Activated B cell treated with CpG ODN at 0.5 μM for 24 hours (primary cell): Measurements from ENCODE around the gene ERAS. TPM values are rescaled to one million over a fixed set of nuclear protein-coding genes. Genes with fewer than 3 reads are reported as not detected.

Experiments used
- ATAC-seq: fragments of 200-7000 bp; cut with Tn5 transposase; one replicate; pipeline ENCODE4 v1.10.0; 2021; ENCODE audit warnings: low read depth, mild to moderate bottlenecking, moderate library complexity
- CTCF ChIA-PET: fragments of 350-600 bp; sonication (Branson Sonifier 250); formaldehyde crosslinking; loops from one replicate; lab custom pipeline; 2021; ENCODE audit warnings: antibody characterized with exemption; lab: Charles Lee
- POLR2A ChIA-PET: fragments of 350-600 bp; sonication (Branson Sonifier 250); formaldehyde crosslinking; loops from one replicate; lab custom pipeline; 2021; ENCODE audit warnings: antibody characterized with exemption; lab: Charles Lee
- DNase-seq: peaks from one replicate; pipeline ENCODE4 v3.0.0; 2022
- H3K27ac Mint-ChIP-seq: one replicate; pipeline ENCODE4 v1.8.0; 2020; ENCODE audit warnings: mixed read lengths
- H3K27me3 Mint-ChIP-seq: one replicate; pipeline ENCODE4 v1.8.0; 2021; ENCODE audit warnings: mixed read lengths
- H3K36me3 Mint-ChIP-seq: one replicate; pipeline ENCODE4 v1.8.0; 2021; ENCODE audit warnings: low read depth, mixed read lengths
- H3K4me1 Mint-ChIP-seq: one replicate; pipeline ENCODE4 v1.8.0; 2021; ENCODE audit warnings: mixed read lengths
- H3K4me3 Mint-ChIP-seq: one replicate; pipeline ENCODE4 v1.8.0; 2020; ENCODE audit warnings: mild to moderate bottlenecking, mixed read lengths
- H3K9me3 Mint-ChIP-seq: one replicate; pipeline ENCODE4 v1.8.0; 2020; ENCODE audit warnings: mixed read lengths
- CTCF ChIP-seq: fragments of 200-600 bp; IDR thresholded peaks from one replicate; pipeline ENCODE4 v1.8.0; 2022; ENCODE audit warnings: antibody characterized with exemption, mild to moderate bottlenecking
- intact Hi-C: fragments of 100-400 bp; cut with micrococcal nuclease; formaldehyde crosslinking; loops from one replicate; pipeline ENCODE4 v1.15.1; 2024
- total RNA-seq: library from RNA; stranded (reverse); gene quantifications from 2 replicates; pipeline ENCODE4 v1.2.3, GENCODE V29; 2022

The ERAS gene
- total RNA-seq, 1 donor from 2014 or later = not detected

- no peaks in the 10 kb centered on the region for H3K9me3 Mint-ChIP-seq
- no peak overlapping the region for H3K4me3 Mint-ChIP-seq
- H3K27me3 Mint-ChIP-seq = peaks cover 17% of the 10 kb centered on the region
- intact Hi-C loops = no loop called here
- H3K4me1 Mint-ChIP-seq = no peaks in the 10 kb centered on the region
- no peak for TF ChIP-seq CTCF
- ChIA-PET CTCF (no interaction called here), POLR2A (no interaction called here)
- H3K27ac Mint-ChIP-seq = no peak overlapping the region
- DNase-seq = no peak
- H3K36me3 Mint-ChIP-seq = no peaks in the 10 kb centered on the region
- ATAC-seq = no peak
Observed at GRCh38 chrX:48786825-48787504, 39.3 kb upstream of the ERAS start.

- Mint-ChIP-seq H3K9me3 (no peaks in the 10 kb centered on the region), H3K4me3 (no peak overlapping the region), H3K4me1 (no peaks in the 10 kb centered on the region), H3K27ac (no peak overlapping the region), H3K27me3 (peaks cover 17% of the 10 kb centered on the region), H3K36me3 (no peaks in the 10 kb centered on the region)
- intact Hi-C loops = no loop called here
- DNase-seq = no peak
- POLR2A ChIA-PET = no interaction called here
- ATAC-seq = no peak
- CTCF ChIA-PET = no interaction called here
- TF ChIP-seq CTCF = no peak
Observed at GRCh38 chrX:48787505-48788443, 38.5 kb upstream of the ERAS start.

- ChIA-PET CTCF (no interaction called here), POLR2A (no interaction called here)
- intact Hi-C loops = no loop called here
- H3K27ac Mint-ChIP-seq = no peak overlapping the region
- TF ChIP-seq CTCF = no peak
- H3K36me3 Mint-ChIP-seq = no peaks in the 10 kb centered on the region
- DNase-seq = no peak
- H3K4me3 Mint-ChIP-seq = no peak overlapping the region
- no peak for ATAC-seq
- H3K4me1 Mint-ChIP-seq = no peaks in the 10 kb centered on the region
- peaks cover 17% of the 10 kb centered on the region for H3K27me3 Mint-ChIP-seq
- no peaks in the 10 kb centered on the region for H3K9me3 Mint-ChIP-seq
Observed at GRCh38 chrX:48789366-48790220, 36.7 kb upstream of the ERAS start.

- no peaks in the 10 kb centered on the region for H3K9me3 Mint-ChIP-seq
- no peaks in the 10 kb centered on the region for H3K4me1 Mint-ChIP-seq
- intact Hi-C loops = no loop called here
- H3K27me3 Mint-ChIP-seq = peaks cover 15% of the 10 kb centered on the region
- H3K27ac Mint-ChIP-seq = no peak overlapping the region
- no peak overlapping the region for H3K4me3 Mint-ChIP-seq
- no peaks in the 10 kb centered on the region for H3K36me3 Mint-ChIP-seq
- ChIA-PET CTCF (no interaction called here), POLR2A (no interaction called here)
- ATAC-seq = no peak
- no peak for DNase-seq
- no peak for TF ChIP-seq CTCF
Observed at GRCh38 chrX:48790477-48790876, 35.8 kb upstream of the ERAS start.
